Renal pelvis (tissue), 12 donors: Measurements from ENCODE around the gene FGD6. TPM values are rescaled to one million over a fixed set of nuclear protein-coding genes. Genes with fewer than 3 reads are reported as not detected.
"Not testable (repeated sequence)": the region's sequence is repeated elsewhere in the genome, so short reads cannot be mapped to it uniquely, and the experiment has no call there.

Experiments used
- DNase-seq: peaks from one replicate; pipeline ENCODE4 v3.0.0-alpha.2; 2013
- long read RNA-seq, 16 experiments: transcript quantifications; one replicate each; lab custom pipeline, GENCODE V29; 2026
- polyA plus RNA-seq, 3 donors: library from polyadenylated mRNA; unstranded; fragments of 120-200 nt; gene quantifications; one replicate each; pipeline ENCODE4 v1.2.1, GENCODE V29; 2013; ENCODE audit not compliant: insufficient read length in 3 of 3

The FGD6 gene
- 10 to 100 TPM in 2 of 3 donors, 1 to 10 TPM in 1; 9.3 to 13.7 (median 12.7) TPM for polyA plus RNA-seq
- long read RNA-seq, donor 1 = 0 reads
- long read RNA-seq, donor 2 = 0 reads
- long read RNA-seq, donor 3 = 0 reads
- long read RNA-seq, donor 4, full-length matches to known transcripts = 1 of 1 reads
- long read RNA-seq, donor 4, partial matches to known transcripts = 0 of 1 reads
- long read RNA-seq, donor 4, other reads (novel, unspliced or antisense) = 0 of 1 reads
- long read RNA-seq, donor 5 = 0 reads
- long read RNA-seq, donor 6, full-length matches to known transcripts = 1 of 1 reads
- long read RNA-seq, donor 6, partial matches to known transcripts = 0 of 1 reads
- long read RNA-seq, donor 6, other reads (novel, unspliced or antisense) = 0 of 1 reads
- long read RNA-seq, donor 7, full-length matches to known transcripts = 1 of 1 reads
- long read RNA-seq, donor 7, partial matches to known transcripts = 0 of 1 reads
- long read RNA-seq, donor 7, other reads (novel, unspliced or antisense) = 0 of 1 reads
- long read RNA-seq, donor 8, full-length matches to known transcripts = 1 of 1 reads
- long read RNA-seq, donor 8, partial matches to known transcripts = 0 of 1 reads
- long read RNA-seq, donor 8, other reads (novel, unspliced or antisense) = 0 of 1 reads
- long read RNA-seq, donor 9, full-length matches to known transcripts = 1 of 1 reads
- long read RNA-seq, donor 9, partial matches to known transcripts = 0 of 1 reads
- long read RNA-seq, donor 9, other reads (novel, unspliced or antisense) = 0 of 1 reads
- long read RNA-seq, donor 10 = 0 reads
- long read RNA-seq, donor 11 = 0 reads
- long read RNA-seq, donor 12, partial matches to known transcripts = 165 of 171 reads
- long read RNA-seq, donor 12, other reads (novel, unspliced or antisense) = 6 of 171 reads
- long read RNA-seq, donor 13 = 0 reads
- long read RNA-seq, donor 14 = 0 reads
- long read RNA-seq, donor 15 = 0 reads
- long read RNA-seq, donor 16, full-length matches to known transcripts = 2 of 2 reads
- long read RNA-seq, donor 16, partial matches to known transcripts = 0 of 2 reads
- long read RNA-seq, donor 16, other reads (novel, unspliced or antisense) = 0 of 2 reads

DNA sequence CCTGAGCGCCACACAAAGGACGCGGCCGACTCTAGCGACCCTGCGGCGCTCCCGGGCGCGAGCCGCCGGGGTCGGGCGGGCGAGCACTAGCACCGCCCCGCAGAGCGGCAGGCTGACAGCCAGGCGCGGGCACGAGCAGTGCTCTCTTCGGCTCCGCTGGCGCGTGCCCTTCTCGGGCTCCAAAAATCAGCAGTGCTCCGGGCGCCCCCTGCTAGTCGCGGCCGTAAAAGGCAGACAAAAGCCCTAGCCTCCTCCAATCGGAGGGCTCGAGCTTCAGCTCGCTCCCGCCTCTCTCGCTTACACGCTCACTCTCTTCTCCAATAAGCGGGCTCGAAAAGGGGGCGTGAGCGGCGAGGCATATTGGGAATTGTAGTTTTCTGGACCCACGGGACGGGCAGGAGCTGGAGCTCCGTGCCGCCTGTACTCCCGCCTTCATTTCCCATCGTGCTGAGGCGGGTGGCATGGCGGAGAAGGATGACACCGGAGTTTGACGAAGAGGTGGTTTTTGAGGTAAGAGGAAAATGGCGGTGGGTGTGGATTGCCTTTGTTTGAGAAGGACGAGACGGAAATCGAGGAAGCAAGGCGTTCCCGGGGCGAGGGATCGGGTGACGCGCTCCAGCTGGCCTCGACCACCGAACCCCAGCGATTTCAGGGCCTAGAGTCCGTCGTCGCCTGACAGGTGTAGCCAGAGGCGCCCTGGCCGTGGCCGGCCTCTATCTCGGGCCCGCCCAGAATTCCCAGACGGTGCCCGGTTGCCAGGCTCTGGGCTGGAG is at the start of gene FGD6, which contains the start of gene VEZT:
TSS of gene FGD6 (minus strand) at position 91 of the 773 bp plus-strand sequence. CDS start 227 bp downstream, outside the sequence.
TSS of gene VEZT (plus strand) at position 431 of the 773 bp plus-strand sequence. CDS start at position 475, 44 bp downstream.
- peak; percentile 99 for DNase-seq

DNA sequence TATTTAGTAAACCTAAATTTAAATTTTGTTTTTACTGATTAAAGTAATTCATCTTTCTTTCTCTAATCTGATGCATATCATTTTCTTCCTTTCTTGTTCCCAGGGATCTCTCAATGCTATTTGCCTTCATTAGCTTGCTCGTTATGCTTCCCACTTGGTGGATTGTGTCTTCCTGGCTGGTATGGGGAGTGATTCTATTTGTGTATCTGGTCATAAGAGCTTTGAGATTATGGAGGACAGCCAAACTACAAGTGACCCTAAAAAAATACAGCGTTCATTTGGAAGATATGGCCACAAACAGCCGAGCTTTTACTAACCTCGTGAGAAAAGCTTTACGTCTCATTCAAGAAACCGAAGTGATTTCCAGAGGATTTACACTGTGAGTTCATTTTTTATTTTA is 49.0 kb upstream of the FGD6 start:
- no peak for DNase-seq

DNA sequence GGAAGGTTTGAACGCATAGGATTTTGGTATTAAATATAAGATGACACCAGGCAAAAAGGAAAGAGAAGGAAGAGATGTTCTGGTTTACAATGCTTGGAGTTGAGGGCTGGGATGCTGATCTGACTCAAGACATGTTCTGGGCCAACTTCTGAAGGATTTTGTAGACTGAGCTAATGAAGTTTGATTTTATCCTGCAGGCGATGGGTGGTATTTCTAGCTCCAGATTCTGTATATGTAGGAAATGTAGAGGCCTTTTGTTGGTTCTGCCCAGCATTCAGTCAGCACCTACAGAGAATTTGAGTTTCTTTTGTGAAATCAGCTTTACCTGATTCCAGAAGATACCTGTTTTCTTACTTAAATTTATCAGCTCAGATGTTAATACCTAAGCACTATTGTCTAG is 48.5 kb upstream of the FGD6 start:
- no peak for DNase-seq

DNA sequence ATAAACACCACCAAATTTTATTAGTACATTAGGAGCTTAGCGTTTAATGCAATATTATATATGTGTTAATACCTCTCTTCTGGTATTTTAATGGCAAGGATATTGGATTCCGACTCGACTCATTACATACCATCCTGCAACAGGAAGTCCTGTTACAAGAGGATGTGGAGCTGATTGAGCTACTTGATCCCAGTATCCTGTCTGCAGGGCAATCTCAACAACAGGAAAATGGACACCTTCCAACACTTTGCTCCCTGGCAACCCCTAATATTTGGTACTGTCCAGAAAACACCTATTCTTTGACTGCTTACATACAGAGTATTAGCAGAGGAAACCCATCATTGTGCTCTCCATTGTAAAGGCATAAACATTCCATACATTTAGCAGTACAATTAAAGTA is 45.5 kb upstream of the FGD6 start:
- DNase-seq = no peak

DNA sequence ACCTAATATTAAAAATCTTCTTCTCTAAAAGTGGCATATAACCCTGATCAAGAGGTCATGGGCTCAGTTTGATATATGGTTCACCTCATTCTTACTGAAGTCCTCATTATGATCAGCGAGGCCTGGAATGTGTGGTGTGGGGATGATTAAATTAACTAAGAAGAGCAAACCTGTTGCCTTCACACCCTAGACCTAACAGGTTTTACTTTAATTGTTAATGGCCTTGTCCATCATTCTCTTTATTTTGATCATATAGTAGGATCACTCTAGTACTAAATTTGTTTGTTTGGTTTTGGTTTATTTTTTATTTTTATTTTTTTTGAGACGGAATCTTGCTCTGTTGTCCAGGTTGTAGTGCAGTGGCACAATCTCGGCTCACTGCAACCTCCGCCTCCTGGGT is 43.8 kb upstream of the FGD6 start:
- DNase-seq = no peak

DNA sequence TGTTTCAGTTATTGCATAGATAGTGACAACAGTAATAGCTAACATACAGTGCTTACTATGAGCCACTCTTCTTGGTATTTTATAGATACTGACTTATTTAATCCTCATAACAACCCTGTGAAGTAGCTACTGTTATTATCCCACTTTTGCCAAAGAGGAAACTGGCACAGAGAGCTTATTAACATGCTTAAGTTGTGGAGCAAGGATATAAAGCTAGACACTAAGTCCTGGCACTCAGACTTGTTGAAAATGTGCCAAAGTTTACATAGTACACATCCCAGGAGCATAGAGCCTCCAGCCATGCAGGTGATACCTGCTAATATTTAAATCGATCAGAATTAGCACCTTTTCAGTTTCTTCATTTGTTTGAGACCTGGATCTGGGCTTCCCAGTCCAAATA is 42.1 kb upstream of the FGD6 start:
- no peak for DNase-seq

DNA sequence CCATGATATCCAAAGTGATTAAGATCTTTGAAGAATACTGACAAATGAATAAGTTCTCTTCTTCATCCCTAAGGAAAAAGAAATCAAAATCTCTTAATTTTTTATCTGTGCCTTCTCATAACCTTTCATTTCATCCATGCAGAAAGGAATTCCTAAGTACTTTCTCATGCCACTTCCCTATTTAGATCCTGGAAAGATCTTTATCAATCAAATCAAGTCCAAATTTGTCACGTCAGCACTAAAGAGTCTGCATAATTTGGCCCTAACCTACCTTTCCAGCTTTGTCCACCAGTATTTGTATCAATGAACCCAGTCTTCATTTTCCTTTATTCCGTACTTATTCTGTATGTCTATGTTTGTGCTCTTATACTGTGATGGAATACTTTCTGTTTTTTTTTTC is 41.5 kb upstream of the FGD6 start:
- DNase-seq = no peak

DNA sequence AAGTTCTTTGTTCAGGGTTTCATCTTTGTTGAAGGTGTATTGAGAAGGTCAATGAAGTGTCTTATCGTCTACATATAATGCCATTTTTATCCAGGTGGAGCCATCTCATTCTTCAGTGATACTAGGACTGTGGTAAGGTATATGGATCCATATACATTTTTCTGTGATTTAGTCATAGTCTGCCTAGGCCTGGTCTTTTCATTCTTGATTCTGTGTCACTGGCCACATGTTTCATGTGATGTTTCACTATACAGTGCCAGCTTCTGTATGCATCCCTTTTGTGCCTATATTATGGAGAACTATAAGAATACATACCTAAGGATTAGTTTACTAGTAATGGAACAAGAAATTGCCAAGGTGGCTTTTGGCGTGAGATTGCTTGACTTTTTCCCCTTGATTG is 40.9 kb upstream of the FGD6 start:
- DNase-seq = no peak

DNA sequence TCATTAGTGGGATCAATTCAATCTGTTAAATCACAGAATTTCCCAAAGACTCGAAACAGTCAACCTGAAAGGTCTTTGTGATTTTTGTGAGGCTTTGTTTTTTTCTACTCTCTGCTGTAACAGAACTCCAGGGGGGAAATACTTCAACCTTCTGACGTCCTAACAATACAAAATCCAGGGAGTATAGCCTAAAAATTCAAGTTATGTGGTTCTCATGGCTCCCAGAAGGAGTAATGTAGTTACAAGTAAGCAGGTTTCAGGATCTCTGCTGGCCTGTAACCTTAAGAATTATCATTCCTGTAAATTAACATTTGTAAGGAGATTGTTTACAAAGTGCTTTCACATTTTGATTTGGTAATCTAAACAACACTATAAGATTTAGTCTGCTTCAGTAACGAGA is 40.3 kb upstream of the FGD6 start:
- no peak for DNase-seq

DNA sequence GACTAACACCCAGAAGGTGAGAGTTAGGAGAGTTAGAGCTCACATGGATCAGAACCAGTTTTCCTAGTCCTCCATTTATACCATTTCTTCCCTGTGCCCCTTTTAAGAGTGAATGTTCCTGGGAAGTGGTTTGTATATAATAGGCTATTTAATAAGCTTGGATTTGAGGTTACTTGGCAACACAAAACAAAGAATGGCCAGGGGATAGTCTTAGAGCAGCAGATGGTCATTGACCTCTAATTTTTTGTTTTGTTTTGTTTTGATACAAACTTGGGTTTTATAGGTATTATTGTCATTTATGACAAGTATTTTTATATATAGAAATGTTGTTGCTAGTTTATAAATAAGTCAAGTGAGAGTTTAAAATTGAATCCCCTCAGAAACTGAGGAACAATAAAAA is 36.1 kb upstream of the FGD6 start:
- DNase-seq = no peak

DNA sequence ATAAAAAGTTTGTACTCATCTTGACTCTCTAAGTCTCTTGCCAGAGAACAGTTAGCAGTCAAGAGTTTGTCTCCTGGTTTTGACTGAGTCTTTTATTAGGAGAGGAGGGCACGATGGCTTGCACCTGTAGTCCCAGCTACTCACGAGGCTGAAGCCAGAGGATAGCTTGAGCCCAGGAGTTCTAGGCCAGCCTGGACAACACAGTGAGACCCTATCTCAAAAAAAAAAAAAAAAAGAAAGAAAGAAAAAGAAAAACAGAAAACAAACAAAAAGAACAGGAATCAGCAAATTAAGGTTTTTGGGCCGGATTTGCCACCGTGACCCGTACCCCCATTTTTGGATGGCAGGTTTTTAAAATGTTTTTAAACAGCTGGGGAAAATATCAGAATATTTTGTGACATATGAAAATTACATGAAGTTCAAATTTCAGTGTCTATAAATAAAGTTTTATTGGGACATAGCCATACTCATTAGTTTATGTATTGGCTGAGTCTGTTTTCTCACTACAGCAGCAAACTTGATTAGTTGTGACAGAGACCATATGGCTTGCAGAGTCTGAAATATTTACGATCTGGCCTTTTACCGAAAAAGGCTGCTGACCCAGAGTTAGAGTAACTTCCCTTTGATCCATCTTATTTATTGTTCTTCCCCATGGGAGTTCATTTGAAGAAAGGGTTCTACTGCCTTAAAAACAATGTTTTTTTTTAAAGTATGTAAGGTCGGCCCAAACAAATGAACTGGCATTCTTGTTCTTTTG is 31.5 kb upstream of the FGD6 start:
- peak; percentile 85 for DNase-seq

DNA sequence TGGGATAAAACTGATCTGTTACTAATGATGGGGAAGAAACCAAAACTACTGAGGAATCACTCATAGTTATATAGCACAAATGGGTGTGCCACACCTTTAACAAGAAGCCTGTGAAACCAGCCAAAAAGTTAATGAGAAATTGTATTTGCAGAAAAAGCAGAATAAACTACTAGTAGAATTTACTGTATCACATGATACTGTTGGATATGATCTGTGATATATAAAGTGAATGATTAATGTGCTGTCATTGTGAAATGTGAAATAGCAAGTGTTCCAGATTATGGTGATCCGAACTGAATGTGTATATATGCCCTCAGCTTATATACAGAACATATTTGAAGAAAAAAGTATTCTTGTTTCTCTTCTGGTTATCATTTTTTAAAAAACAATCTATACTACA is 30.8 kb upstream of the FGD6 start:
- no peak for DNase-seq

DNA sequence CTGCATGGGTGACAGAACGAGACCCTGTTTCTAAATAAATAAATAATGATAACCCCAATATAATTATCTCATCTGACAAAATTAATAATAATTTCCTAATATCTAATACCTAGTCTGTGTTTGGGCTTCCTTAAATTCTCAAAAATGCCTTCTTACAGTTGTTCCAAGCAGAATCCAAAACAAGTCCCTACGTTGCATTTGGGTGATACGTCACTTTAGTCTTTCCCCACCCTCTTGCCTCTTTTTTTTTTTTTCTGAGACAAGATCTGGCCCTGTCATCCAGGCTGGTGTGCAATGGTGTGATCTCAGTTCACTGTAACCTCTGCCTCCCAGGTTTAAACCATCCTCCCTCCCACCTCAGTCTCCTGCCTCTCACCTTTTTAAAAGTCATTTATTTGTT is 27.1 kb upstream of the FGD6 start:
- DNase-seq = no peak

DNA sequence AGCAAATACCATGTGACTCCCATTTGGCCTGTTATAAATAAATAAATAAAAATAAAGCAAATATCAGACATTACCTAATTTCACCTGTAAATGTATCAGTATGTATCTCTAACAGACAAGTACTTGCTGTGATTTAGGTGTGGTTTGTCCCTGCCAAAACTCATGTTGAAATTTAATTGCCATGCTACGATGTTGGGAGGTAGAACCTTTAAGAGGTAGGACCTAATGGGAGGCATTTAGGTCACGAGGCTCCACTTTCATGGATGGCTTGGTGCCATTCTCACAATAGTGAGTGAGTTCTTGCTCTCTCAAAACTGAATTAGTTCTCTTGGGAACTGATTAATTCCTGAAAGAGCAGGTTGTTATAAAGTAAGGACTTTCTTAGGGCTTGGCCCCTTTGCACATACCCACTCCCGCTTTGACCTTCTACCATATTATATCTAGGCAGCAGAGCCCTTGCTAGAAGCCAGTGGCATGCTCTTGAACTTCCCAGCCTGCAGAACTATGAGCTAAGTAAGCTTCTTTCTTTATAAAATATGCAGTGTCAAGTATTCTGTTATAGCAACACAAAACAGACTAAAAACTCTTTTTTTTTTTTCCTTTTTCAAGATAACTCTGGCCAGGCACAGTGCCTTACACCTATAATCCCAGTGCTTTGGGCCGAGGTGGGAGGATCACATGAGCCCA is 26.4 kb upstream of the FGD6 start:
- DNase-seq = no peak

DNA sequence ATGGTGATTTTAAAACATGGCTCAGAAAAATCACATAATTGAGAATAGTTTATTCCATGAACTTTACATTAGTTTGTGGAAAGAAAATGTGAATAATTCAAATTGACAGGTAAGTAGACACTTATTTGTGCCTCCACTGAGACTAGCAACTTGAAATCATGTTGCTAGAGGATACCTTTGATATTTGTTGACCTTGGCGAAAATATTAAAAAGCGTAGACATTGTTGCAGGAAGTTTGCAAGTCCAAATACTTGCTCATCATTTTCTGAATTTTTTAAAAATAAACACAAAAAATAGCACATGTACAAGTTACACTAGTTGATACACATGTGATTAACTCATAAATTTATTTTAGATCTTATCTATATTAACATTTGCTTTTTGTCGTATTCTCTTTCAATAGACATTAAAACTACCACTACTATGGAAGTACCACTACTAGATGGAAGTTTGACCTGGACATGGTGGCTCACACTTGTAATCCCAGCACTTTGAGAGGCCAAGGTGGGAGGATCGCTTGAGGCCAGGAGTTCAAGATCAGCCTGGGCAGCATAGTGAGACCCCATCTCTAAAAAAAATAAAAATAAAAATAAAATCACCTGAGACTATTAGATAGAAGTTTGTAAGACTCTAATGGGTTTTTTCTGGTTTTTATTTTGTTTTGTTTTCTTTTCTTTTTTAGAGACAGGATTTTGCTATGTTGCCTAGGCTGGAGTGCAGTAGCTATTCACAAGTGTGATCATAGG is 24.7 kb upstream of the FGD6 start:
- no peak for DNase-seq

DNA sequence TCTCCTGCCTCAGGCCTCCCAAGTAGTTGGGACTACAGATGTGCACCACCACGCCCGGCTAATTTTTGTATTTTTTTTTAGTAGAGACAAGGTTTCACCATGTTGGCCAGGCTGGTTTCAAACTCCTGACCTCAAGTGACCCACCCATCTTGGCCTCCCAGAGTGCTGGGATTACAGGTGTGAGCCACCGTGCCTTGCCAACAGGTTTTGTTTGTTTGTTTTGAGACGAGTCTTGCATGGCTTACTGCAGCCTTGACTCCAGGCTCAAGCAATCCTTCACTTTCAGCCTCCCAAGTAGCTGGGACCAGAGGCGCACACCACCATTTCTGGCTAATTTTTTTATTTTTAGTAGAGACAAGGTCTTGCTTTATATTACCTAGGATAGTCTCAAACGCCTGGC is 23.9 kb upstream of the FGD6 start:
- not testable (repeated sequence) for DNase-seq

DNA sequence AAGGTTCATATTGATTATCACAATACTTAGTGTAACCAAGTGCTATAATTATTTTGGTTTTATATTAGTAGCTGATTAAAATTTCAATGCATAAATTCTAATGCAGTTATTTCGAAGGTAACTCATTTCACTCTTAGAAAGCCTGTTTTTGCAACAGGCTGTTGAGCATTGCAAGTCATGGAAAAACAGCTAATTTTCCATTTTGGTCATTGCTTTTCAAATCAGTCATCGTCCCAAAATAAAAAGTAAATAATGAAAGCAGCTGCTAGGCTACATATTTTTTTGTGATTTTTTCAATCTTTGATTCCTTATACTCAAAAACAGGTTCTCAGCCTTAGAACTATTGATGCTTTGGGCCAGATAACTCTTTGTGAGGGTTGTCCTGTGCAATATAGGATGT is 23.3 kb upstream of the FGD6 start:
- no peak for DNase-seq

DNA sequence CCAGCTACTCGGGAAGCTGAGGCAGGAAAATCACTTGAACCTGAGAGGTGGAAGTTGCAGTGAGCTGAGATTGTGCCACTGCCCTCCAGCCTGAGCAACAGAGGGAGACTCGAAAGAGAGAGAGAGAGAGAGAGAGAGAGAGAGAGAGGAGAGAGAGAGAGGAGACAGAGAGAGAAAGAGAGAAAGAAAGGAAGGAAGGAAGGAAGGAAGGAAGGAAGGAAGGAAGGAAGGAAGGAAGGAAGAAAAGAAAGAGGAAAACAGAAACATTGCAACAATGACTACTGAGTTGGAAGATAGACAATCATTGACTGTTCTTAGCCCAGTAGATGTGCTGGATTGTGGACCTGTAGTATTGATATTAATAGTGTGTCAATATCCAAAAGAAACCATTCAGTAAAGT is 22.6 kb upstream of the FGD6 start:
- not testable (repeated sequence) for DNase-seq

DNA sequence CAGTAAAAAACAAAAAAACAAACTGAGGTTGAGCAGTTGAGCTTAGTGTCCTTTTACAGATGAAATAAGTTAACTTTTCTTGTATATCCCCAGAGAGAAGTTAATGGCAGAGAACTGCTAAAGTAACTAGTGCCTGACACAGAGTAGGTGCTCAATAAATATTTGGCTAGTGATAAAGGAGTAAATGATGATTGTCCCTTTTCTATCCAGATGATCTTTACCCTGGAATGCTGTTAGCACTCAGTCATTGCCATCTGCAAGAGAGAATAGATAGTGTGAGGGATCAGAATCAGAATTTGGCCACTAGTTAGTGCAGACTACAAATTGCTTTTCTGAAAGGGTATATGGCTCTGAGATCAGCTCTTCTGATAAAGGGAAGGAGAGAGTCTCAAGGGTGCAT is 21.9 kb upstream of the FGD6 start:
- no peak for DNase-seq

DNA sequence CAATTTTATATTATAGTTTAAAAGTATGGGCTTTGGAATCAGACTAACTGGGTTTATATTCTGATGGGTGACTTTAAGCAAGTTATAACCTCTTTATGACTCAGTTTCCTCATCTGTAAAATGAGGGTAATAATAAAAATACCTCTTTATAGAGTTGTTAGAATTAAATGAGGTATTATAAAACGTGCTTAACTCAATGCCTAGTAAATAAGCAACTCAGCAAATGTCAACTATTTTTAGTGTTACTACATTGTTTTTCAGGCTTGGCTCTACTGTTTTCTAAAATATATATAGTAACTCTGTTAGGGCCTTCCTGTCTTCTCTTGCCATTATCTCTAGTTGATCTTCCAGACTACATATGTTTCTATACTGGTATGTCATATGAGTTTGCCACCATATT is 20.9 kb upstream of the FGD6 start:
- DNase-seq = no peak
